Limb (tissue), 2 donors: ENCODE measurements around the gene KCNQ1.

Experiments
- DNase-seq, 2 donors: peaks; one replicate each; pipeline ENCODE4 v3.0.0-alpha.2; 2016; ENCODE audit errors: extremely low spot score in 2 of 2

Gene KCNQ1

GRCh38 chr11:2831781-2832532 lies 387.1 kb downstream of the KCNQ1 start:
- no peak for DNase-seq

DNA sequence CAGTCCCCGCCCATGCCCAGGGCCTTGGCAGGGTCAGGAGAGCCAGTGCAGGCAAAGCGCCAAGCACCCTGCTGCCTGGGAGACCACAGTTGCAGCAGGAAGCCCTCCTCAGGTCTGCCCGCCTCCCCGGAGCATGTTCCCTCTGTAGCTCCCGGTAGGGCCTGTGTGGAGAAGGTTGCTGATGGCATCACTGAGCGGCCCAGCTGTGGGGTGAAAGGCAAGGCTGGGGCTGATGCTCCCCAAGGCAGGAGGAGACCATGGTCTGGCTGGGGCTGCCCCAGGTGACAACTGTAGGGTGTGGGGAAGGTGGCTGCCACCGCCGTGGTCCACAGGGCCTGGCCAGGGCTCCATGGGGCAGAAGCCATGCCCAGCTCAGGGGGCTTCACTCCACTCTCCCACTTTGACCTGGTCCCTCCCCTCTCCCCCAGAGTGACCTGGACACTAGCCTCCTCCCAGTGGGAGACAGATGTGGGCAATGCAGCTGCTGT lies 387.8 kb downstream of the KCNQ1 start:
- DNase-seq, result no peak

DNA sequence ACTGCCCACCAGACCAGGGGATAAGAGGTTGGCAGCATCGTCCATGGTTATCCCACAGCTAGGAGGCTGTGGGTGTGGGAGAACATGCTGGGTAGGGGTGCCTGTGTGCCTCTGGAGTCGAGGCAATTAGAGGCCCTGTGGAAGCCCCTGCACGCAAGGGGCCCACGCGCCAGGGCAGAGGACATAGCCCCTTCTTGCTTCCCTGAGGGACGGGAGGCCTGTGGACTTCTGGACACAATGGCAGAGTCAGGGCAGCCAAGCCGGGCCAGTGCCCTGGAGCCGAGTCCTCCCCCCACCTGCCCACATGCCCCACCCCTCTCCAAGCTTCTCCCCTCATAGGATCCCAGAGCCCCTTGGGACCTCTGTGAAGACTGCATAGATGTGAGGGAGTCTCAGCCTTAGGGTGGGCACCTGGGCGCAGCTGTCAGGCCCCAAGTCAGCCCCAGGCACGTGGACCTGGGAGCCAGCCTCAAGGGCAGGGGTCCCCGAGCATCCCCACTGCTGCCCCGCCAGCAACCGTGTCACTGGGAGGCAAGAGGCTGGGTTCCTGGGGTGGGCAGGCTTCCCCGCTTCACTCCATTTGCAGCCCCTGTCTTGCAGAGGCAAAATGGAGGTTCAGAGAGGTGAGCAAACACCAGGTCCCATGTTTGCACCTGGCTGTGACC lies 388.4 kb downstream of the KCNQ1 start:
- DNase-seq, result no peak

- DNase-seq, result no peak
Measured at GRCh38 chr11:2833716-2834502, 389.1 kb downstream of the KCNQ1 start.

DNA sequence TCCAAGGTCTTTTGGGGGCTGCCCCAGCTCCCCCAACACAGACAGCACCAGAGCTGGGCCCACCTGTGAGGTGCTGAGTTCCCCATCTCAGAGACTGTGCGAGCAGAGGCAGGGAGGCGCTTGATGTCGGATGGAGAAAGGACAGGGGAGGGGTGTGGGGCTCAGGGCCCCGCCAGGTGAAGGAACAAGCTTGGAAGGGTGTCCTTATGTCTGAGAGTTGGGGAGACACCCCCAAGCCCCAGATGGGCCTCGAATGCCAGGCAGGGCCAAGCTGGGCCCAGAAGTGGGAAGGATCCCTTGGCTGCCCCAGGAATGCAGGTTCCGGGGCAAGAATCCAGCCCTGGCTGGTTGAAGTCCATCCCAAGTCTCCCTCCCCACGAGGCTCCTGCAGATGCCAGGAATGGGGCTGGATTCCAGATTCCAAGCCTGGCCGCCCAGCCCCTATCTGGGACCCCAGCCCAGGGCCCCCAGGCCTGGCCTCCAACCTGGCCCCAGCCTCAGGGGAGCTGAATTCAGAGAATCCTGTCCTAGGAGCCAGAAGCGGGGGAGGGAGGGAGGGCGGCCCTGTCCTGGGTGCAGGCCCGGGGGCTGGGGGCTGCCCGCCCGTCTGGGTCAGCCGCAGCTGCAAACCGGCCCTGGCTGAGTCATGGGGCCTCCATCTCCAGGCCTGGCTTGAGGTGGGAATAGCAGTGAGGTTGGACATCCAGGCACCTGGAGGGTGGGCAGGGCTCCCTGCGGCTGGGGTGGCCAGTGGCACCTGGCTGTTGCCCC lies 389.9 kb downstream of the KCNQ1 start:
- no peak for DNase-seq

DNA sequence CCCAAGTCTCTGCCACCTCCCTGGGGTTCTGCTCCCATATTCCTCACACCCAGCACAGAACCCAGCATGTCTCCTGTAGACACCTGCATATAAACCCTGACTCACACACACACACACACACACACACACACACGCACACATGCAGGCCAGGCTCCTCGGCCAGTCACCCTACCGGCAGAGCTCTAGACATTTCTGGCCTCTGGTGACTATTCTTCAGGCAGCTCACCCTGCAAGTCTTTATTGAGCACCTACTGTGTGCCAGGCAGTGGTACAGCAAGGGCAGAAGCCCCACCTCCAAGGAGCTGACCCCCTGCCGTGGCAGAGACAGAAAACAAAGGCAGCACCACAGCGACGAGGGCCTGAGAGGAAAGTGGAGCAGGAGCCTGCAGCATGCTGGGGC lies 390.5 kb downstream of the KCNQ1 start:
- DNase-seq, result no peak

GRCh38 chr11:2835751-2836150 lies 390.9 kb downstream of the KCNQ1 start:
- no peak for DNase-seq

DNA sequence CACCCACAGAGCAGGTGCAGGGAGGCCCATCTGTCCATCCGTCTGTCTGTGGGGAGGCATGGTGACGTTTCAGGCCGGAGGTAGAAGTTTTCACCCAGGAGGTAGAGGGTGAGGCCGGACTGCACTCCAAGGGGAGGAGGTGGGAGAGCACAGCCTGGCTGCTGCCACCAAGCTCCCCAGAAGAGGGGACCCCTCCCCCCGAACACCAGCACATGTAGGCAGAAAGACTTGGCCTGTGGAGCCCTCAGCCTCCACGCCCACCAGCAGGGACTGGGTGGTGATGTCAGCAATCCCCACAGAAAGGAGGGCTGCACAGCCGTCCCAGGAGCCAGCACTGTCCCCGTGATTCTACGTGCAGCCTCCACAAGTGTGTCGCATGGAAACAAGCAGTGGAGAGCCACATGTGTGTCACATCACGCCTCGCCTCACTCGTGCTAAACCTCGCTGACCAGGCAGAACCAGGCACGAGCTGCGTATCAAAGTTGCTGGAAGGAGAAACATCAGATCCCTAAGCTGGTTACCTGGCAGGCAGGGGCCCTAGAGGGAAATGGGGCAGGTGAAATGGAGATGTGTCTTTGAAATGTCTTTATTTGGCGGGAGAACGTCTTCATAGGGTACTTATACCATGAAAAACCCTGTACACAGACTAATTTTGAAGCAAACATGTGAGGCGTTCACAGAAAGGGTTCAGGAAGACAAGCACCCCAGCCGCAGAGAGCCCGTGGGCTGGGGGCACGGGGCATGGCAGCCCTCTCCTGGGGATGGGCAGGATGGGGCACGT lies 391.7 kb downstream of the KCNQ1 start:
- no peak for DNase-seq

DNA sequence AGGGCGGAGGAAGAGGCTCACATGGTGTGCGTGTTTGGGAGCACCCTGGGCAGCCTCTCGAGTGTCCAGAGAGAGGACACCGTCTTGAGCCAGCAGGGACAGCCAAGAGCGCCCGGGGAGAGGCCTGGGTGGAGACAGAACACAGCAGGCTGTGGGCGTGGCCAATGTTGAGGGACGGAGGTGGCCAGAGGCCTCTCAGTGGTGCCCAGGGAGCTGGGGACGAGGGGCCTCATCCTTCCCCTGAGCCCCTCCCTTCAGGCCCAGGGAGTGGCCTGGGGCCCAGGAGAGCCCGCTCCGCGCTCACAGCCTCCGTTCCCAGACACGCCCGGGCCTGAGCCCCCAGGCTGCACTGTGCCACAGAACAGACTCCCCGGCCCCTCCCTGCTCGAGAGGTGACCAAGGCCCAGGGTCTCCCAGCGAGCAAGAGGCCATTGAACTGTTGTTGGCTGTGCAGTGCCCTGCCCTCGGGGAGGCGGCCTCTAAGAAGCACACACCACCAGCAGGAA lies 392.3 kb downstream of the KCNQ1 start:
- peak in 1 of 2 donors; percentile 71 for DNase-seq

- no peak for DNase-seq
Measured at GRCh38 chr11:2837651-2838050, 392.8 kb downstream of the KCNQ1 start.

- no peak for DNase-seq
Measured at GRCh38 chr11:2838091-2838490, 393.3 kb downstream of the KCNQ1 start.

DNA sequence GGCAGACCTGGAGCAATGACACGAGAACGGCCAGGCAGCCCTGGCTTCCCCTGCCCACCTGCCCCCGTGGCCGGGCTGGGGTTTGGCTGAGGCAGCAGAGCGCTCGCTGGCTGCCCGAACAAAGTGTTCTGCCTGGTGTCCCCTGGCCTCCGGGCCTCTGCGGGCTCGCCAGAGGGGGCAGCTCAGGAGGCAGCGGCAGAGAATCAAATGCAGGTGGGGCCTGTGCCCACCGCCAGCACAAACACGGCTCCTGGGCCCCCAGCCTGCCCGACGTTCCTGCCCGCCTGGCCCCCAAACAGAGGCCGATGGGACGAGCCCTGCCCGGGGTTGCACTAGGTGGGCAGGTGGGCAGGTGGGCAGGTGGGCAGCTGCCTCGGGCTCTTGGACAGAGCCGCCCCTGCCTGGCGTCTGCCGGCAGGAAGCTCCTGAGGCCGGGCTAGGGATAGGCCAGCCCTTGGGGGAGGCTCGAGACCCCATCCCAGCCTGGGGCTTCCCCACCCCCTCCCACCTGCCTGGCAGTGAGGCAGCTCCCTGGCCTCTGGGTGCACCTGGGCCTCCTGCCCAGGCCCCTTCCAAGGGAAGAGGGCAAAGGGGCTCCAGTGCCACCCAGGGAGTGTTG lies 394.0 kb downstream of the KCNQ1 start:
- no peak for DNase-seq

GRCh38 chr11:2839395-2839943 lies 394.7 kb downstream of the KCNQ1 start:
- no peak for DNase-seq

GRCh38 chr11:2841411-2842190 lies 396.8 kb downstream of the KCNQ1 start:
- no peak for DNase-seq

DNA sequence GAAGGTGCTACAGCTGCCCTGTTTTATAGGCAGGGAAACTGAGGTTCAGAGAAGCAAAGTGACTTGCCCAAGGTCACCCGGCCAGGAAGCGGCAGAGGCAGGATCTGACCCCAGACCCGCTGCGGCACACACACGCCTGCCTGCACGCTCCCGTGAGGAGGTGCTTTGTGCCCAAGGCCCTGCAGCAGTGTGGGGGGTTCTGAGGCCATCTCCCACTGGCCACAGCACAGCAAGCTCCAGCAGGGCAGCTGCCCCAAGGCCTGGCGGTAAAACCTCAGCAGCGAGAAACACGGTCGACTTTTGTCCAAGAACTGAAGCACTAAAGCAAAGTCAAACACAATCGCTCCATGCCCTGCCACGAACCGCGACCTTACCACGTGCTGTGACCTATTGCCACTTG lies 398.1 kb downstream of the KCNQ1 start:
- no peak for DNase-seq

- no peak for DNase-seq
Measured at GRCh38 chr11:2843551-2843950, 398.7 kb downstream of the KCNQ1 start.

GRCh38 chr11:2844116-2844842 lies 399.5 kb downstream of the KCNQ1 start:
- no peak for DNase-seq

DNA sequence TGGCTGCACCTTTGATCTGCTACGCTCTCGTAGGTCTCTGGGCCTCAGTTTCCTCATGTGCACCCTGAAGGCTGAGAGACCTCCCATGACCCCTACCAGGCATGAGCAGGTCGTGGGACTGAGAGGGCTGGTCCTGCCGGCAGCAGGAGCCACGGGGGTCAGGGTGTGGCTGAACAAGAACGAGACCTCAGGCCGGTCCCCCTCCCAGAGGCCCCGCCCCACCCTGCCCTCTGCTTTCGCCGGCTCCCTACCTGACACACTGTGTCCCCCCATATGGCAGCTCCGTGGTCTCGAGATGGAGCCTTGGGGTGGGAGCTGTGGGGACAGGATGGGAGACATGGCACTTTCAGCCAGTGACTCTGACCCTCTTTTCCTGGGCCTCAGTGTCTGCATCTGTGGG lies 400.2 kb downstream of the KCNQ1 start:
- no peak for DNase-seq
